ENCODE data around the gene B4GALT7.
"Not testable (repeated sequence)": the region's sequence is repeated elsewhere in the genome, so short reads cannot be mapped to it uniquely, and the experiment has no call there.

The B4GALT7 gene

DNA sequence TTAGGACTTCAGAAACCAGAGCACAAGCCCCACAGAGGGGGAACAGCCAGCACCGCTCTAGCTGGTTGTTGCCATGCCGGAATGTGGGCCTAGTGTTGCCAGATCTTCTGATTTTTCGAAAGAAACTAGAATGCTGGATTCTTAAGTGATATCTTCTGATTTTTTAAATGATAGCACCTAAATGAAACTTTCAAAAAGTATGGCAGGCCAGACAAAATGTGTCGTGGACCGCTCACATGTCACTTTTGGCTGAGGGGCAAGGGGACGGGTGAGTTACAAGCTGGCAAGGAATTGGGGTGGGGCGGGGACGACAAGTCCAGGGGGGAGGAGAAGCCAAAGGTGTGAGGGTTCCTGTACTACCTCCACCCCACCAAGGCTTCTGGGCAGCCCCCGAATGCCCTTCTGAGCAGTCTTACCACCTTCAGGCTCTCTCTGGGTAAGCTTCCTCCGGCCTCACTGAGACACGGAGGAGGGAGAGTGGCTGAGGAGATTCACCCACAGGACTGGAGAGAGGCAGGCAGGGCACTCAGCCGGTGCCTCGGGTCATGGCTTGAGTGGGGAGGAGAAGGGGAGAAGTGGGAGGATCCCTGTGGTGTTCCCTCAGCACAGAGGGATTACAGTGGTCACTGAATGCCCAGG is 10.3 kb downstream of the B4GALT7 start:
- no peak for DNase-seq

DNA sequence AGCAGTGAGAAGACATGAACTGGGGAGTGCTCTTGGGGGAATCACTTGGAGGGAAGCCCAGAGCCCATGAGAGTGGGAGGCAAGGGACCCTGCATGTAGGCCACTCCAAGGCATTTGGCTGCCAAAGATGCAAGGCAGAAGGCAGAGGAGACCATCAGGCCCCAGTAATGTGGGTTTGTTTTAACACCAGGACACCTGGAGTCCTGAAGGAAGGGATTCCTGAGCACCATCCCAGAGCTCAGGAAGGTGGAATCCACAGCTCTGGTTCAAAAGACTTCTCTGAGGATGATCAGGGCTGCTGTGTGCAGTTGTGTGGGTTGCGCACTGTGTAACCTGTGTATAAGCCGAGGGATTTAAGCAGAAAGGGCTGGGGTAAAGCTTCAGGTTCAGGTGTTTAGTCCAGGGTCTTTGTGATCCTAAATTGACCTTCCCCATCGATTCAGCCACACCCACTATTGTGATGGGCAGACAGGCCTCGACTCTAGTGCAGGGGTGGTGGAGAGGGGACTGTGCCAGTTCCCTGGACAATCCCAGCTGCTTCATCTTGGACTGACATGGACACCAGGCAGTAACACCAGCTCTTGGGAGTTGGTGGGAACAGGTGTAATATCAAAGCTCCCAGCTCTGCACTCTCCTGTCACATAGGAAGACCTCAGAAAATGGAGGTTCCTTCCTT is 11.0 kb downstream of the B4GALT7 start:
- DNase-seq = no peak

GRCh38 chr5:177611446-177612214 is 11.7 kb downstream of the B4GALT7 start:
- no peak for DNase-seq

DNA sequence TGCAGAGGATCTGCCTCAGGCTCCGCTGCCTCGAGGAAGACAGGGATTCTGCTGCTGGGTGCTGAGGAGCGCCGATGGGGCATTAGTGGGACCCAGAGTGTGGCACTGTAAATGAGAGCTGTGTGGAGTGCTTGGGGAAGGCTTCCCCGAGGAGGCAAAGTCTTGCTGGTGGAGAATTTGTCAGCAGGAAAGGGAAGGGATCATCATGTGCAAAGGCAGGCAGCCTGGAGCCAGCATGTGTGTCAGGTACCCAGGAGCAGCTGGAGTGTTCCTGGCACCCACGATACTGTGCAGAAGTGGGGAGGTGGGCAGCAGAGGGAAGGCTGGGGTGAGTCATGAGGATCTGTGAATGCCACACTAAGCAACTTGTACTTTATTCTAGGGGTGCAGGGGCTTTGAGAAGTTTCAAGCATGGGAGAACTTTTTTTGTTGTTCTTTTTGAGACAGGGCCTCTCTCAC is 12.3 kb downstream of the B4GALT7 start:
- no peak for DNase-seq

DNA sequence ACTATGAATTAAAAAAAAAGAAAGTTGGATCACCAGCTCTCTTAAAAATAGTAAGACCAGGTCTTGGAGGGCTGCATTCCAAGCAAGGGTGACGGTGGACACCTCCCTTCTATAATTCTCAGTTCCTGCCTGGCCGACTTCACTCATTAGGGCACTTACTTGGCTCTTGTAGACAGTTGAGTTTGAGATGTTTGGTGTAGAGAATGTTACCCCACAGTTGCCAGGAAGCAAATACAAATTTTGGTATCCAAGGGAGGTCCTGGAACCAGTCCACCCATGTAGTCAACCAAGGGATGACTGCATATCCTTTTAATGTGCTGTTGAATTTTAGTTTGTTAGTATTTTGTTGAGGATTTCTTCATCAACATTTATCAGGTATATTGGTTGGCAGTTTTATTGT is 20.6 kb downstream of the B4GALT7 start:
- DNase-seq = no peak

DNA sequence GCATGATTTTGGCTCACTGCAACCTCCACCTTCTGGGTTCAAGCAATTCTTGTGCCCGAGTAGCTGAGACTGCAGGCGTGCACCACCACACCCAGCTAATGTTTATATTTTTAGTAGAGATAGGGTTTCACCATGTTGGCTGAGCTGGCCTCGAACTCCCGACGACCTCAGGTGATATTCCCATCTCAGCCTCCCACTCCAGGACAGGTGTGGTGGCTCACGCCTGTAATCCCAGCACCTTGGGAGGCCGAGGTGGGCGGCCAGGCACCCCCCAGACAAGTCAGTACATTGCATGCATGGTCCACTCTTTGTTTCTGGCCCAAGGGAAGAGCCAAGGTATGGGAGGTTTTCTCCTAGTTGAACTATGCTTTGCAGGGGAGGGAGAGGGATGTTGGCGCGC is 24.2 kb downstream of the B4GALT7 start:
- DNase-seq = not testable (repeated sequence)

GRCh38 chr5:177630186-177630585 is 30.3 kb downstream of the B4GALT7 start:
- not testable (repeated sequence) for DNase-seq

- not testable (repeated sequence) for DNase-seq
Observed at GRCh38 chr5:177634912-177635311, 35.0 kb downstream of the B4GALT7 start.

GRCh38 chr5:177645462-177645861 is 45.5 kb downstream of the B4GALT7 start:
- not testable (repeated sequence) for DNase-seq

DNA sequence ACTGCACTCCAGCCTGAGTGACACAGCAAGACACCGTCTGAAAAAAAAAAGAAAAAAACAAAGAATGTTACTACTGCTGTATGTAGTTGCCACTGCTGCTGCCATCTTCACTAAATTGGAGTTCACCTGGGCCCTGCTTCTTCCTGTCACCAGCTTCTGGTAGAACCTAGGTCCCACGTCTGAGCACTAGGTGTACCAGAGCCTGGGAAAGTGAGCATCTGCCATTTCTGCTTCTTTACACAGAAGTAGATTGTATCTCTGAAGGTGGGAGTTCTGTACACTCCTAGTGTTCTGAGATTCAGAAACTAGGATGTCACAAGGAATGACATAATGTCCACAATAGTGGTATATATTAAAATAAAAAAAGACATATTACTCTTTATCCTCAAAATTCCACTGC is 51.3 kb downstream of the B4GALT7 start:
- not testable (repeated sequence) for DNase-seq

GRCh38 chr5:177657846-177658245 is 57.9 kb downstream of the B4GALT7 start:
- not testable (repeated sequence) for DNase-seq

DNA sequence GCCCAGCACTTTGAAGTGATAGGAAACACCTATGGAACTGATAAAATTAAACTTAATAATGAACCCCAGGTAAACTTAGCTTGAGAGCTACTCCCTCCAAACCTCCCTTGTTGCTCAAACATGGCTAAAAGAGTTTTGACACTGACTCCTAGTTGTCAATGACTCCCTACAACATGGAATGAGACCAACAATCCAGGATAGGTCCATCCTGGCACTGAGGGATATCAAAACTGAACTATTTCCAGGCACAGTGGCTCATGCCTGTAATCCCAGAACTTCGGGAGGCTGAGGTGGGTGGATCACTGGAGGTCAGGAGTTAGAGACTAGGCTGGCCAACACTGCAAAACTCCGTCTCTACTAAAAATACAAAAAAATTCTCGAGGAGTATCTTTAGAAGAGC is 58.6 kb downstream of the B4GALT7 start:
- not testable (repeated sequence) for DNase-seq

Measured in activated gamma-delta T cell treated with Interleukin-2 at 50 U/mL for 16 hours (primary cell).